Caco-2 (cell line): ENCODE results near the gene POMGNT2. TPM values are rescaled to one million over a fixed set of nuclear protein-coding genes. Genes with fewer than 3 reads are reported as not detected.

Source experiments
- BruUV-seq: library from RNA; stranded (reverse); fragments of 400-500 nt; replicated peaks from 2 replicates; lab custom pipeline; 2021; lab: Mats Ljungman, UMichigan
- CTCF ChIA-PET: fragments of 300-600 bp; sonication (Branson Sonifier 250); formaldehyde crosslinking; loops from one replicate; lab custom pipeline; 2022; ENCODE audit warnings: antibody characterized with exemption; lab: Charles Lee
- POLR2A ChIA-PET: fragments of 300-600 bp; sonication (Branson Sonifier 250); formaldehyde crosslinking; loops from one replicate; lab custom pipeline; 2022; ENCODE audit warnings: antibody characterized with exemption; lab: Charles Lee
- DNase-seq, 2 experiments: peaks; one replicate each; pipeline versions ENCODE4 v3.0.0 to v3.0.0-alpha.2; 2020 to 2022
- H3K27me3 ChIP-seq: replicated peaks from 2 replicates; pipeline ENCODE4 v1.6.0; 2011; ENCODE audit warnings: low read length; ENCODE audit not compliant: control insufficient read depth, insufficient read depth
- H3K36me3 ChIP-seq: 2 replicates; pipeline ENCODE4 v1.5.1; 2011; ENCODE audit warnings: low read length; ENCODE audit not compliant: control insufficient read depth, insufficient read depth
- H3K4me1 ChIP-seq: fragments of 250-450 bp; sonication (Bioruptor Pico); 2 replicates; pipeline ENCODE4 v1.5.1; 2020; ENCODE audit warnings: mild to moderate bottlenecking
- H3K4me3 ChIP-seq: 2 replicates; pipeline ENCODE4 v1.5.1; 2011; ENCODE audit warnings: low read depth, mild to moderate bottlenecking, control low read depth, low read length
- H3K9me3 ChIP-seq: fragments of 250-450 bp; sonication (Bioruptor Pico); 2 replicates; pipeline ENCODE4 v1.5.1; 2020; ENCODE audit warnings: mild to moderate bottlenecking, moderate library complexity
- H3K27ac Mint-ChIP-seq: one replicate; pipeline ENCODE4 v1.8.0; 2022; ENCODE audit warnings: mixed read lengths; ENCODE audit not compliant: unreplicated experiment
- H3K27me3 Mint-ChIP-seq: one replicate; pipeline ENCODE4 v1.8.0; 2022; ENCODE audit warnings: mixed read lengths; ENCODE audit not compliant: insufficient read depth, unreplicated experiment
- H3K36me3 Mint-ChIP-seq: one replicate; pipeline ENCODE4 v1.8.0; 2022; ENCODE audit warnings: mild to moderate bottlenecking, mixed read lengths; ENCODE audit not compliant: insufficient read depth, unreplicated experiment
- H3K4me1 Mint-ChIP-seq: one replicate; pipeline ENCODE4 v1.8.0; 2022; ENCODE audit warnings: low read depth, mixed read lengths; ENCODE audit not compliant: unreplicated experiment
- H3K4me3 Mint-ChIP-seq: one replicate; pipeline ENCODE4 v1.8.0; 2022; ENCODE audit warnings: mild to moderate bottlenecking, moderate library complexity, mixed read lengths; ENCODE audit not compliant: unreplicated experiment
- H3K9me3 Mint-ChIP-seq: one replicate; pipeline ENCODE4 v1.8.0; 2022; ENCODE audit warnings: mixed read lengths; ENCODE audit not compliant: unreplicated experiment
- CTCF ChIP-seq, 2 experiments: fragments of 200-600 bp in 1 of 2; IDR thresholded peaks; 1 replicate in 1 of 2; 2 replicates in 1 of 2; pipeline versions ENCODE4 v1.5.1 to v1.8.0; 2011 to 2022; ENCODE audit warnings: antibody characterized with exemption in 1 of 2, control low read depth in 1 of 2, inconsistent platforms in 1 of 2, low read depth in 1 of 2, low read length in 1 of 2, mild to moderate bottlenecking in 1 of 2, moderate library complexity in 1 of 2; ENCODE audit not compliant: insufficient read depth in 1 of 2, severe bottlenecking in 1 of 2, unreplicated experiment in 1 of 2
- intact Hi-C: fragments of 100-400 bp; cut with micrococcal nuclease; formaldehyde crosslinking; loops from one replicate; pipeline ENCODE4 v1.10.0; 2022; ENCODE audit not compliant: unreplicated experiment
- total RNA-seq: library from RNA; stranded (reverse); gene quantifications from 2 replicates; pipeline ENCODE4 v1.2.3, GENCODE V29; 2022

POMGNT2 gene
- total RNA-seq, 1 experiment from 2014 or later: 10.1 TPM

GRCh38 chr3:43104660-43105595, 951 bp downstream of the POMGNT2 start:
- H3K9me3 Mint-ChIP-seq: no peaks in the 10 kb centered on the region
- H3K36me3 ChIP-seq: no peaks in the 10 kb centered on the region
- H3K27ac Mint-ChIP-seq: no peak overlapping the region
- H3K4me1 Mint-ChIP-seq: no peaks in the 10 kb centered on the region
- CTCF ChIA-PET: no interaction called here
- peaks cover 5% of the 10 kb centered on the region for H3K27me3 Mint-ChIP-seq
- no peak for TF ChIP-seq CTCF (IDR thresholded peaks at IDR 0.05; ENCODE audit: insufficient read depth in 1 of 2, low read depth in 1 of 2, low read length in 1 of 2, severe bottlenecking in 1 of 2, unreplicated experiment in 1 of 2)
- H3K4me3 Mint-ChIP-seq: peak overlapping the region; percentile 72
- BruUV-seq: no TSS peak
- H3K27me3 ChIP-seq: no peaks in the 10 kb centered on the region
- peak overlapping the region; percentile 86 for H3K4me3 ChIP-seq
- DNase-seq: peak in 1 of 2 experiments; percentile 3
- 0 out of 2 replicates have a peak, but pooled peaks cover 4% of the 10 kb centered on the region for H3K4me1 ChIP-seq
- intact Hi-C loops: no loop called here
- no peaks in the 10 kb centered on the region for H3K9me3 ChIP-seq
- H3K36me3 Mint-ChIP-seq: no peaks in the 10 kb centered on the region
- POLR2A ChIA-PET: no interaction called here

DNA sequence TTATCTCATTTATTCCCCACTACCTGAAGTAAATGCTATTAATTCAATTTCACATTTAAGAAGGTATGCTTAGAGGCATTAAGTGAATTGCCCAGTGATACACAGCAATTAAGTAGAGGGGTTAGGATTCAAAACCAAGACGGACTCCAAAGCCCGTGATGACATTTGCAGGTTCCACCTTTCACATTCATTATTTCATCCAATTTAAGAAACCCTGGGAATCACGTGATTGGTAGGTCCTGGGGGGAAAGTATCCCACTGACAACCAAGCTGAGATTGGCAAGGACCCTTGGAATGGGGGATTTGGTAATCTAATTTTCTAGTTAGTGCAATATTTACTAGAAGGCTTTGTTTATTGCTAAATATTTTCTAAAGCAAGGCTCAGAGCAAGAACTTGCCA, 1.8 kb downstream of the POMGNT2 start:
- BruUV-seq: no TSS peak
- intact Hi-C loops: no loop called here
- Mint-ChIP-seq H3K4me1 (no peaks in the 10 kb centered on the region), H3K36me3 (no peaks in the 10 kb centered on the region), H3K27ac (no peak overlapping the region), H3K27me3 (peaks cover 2% of the 10 kb centered on the region), H3K4me3 (no peak overlapping the region), H3K9me3 (no peaks in the 10 kb centered on the region)
- Histone ChIP-seq H3K36me3 (no peaks in the 10 kb centered on the region), H3K4me1 (0 out of 2 replicates have a peak, but pooled peaks cover 4% of the 10 kb centered on the region), H3K27me3 (no peaks in the 10 kb centered on the region), H3K4me3 (no peak overlapping the region), H3K9me3 (no peaks in the 10 kb centered on the region)
- ChIA-PET CTCF (no interaction called here), POLR2A (no interaction called here)
- no peak for TF ChIP-seq CTCF (IDR thresholded peaks at IDR 0.05; ENCODE audit: insufficient read depth in 1 of 2, low read depth in 1 of 2, low read length in 1 of 2, severe bottlenecking in 1 of 2, unreplicated experiment in 1 of 2)
- no peak for DNase-seq

GRCh38 chr3:43102773-43103480, 3.0 kb downstream of the POMGNT2 start:
- Mint-ChIP-seq H3K27me3 (peaks cover 1% of the 10 kb centered on the region), H3K36me3 (no peaks in the 10 kb centered on the region), H3K4me1 (no peaks in the 10 kb centered on the region), H3K4me3 (no peak overlapping the region), H3K9me3 (no peaks in the 10 kb centered on the region), H3K27ac (no peak overlapping the region)
- POLR2A ChIA-PET: no interaction called here
- no TSS peak for BruUV-seq
- Histone ChIP-seq H3K4me1 (0 out of 2 replicates have a peak, but pooled peaks cover 4% of the 10 kb centered on the region), H3K4me3 (no peak overlapping the region), H3K27me3 (no peaks in the 10 kb centered on the region), H3K9me3 (no peaks in the 10 kb centered on the region), H3K36me3 (no peaks in the 10 kb centered on the region)
- CTCF ChIA-PET: interaction anchor here (1.0 kb wide), 1 partner anchor 12 kb away, joined by 3 read pairs; no protein-coding TSS in a partner anchor
- DNase-seq: no peak
- intact Hi-C loops: no loop called here
- TF ChIP-seq CTCF (IDR thresholded peaks at IDR 0.05; ENCODE audit: insufficient read depth in 1 of 2, low read depth in 1 of 2, low read length in 1 of 2, severe bottlenecking in 1 of 2, unreplicated experiment in 1 of 2): no peak
